ENCODE results near the gene KAZN. TPM values are rescaled to one million over a fixed set of nuclear protein-coding genes. Genes with fewer than 3 reads are reported as not detected.

KAZN gene
- total and polyA plus RNA-seq, 12 donors, result 1.1 to 6.5 (median 1.9) TPM

DNA sequence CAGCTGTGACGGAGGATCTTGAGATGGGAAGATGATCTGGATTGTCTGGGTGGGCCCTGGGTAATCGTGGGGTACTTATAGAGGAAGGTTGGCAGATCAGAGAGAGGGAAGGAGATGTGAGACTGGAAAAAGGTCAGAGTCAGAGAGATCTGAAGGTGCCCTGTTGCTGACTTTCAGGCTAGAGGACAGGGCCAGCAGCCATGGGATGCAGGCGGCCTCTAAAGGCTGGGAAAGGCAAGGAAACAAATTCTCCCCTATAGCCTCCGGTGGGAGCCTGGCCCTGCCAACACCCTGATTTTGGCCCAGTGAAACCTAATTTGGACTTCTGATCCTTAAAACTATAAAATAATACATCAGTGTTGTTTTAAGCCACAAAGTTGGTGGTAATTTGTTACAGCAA lies 401.5 kb downstream of the KAZN start:
- intact Hi-C loops (cut with DNase I), result no loop called here
- Histone ChIP-seq H3K9me3 (no peaks in the 10 kb centered on the region), H3K4me3 (no peak overlapping the region), H3K36me3 (no peaks in the 10 kb centered on the region), H3K27me3 (no peaks in the 10 kb centered on the region), H3K27ac (no peak overlapping the region), H3K4me1 (peaks cover 0 to 11% (median 0%) of the 10 kb centered on the region in 9 donors)
- 95 to 97% methylated on average over 4 of the region's 4 CpGs for whole genome bisulfite sequencing, 2 donors
- DNase-seq (no peak), ATAC-seq (no peak)
- TF ChIP-seq, protein P1, sequence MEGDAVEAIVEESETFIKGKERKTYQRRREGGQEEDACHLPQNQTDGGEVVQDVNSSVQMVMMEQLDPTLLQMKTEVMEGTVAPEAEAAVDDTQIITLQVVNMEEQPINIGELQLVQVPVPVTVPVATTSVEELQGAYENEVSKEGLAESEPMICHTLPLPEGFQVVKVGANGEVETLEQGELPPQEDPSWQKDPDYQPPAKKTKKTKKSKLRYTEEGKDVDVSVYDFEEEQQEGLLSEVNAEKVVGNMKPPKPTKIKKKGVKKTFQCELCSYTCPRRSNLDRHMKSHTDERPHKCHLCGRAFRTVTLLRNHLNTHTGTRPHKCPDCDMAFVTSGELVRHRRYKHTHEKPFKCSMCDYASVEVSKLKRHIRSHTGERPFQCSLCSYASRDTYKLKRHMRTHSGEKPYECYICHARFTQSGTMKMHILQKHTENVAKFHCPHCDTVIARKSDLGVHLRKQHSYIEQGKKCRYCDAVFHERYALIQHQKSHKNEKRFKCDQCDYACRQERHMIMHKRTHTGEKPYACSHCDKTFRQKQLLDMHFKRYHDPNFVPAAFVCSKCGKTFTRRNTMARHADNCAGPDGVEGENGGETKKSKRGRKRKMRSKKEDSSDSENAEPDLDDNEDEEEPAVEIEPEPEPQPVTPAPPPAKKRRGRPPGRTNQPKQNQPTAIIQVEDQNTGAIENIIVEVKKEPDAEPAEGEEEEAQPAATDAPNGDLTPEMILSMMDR (IDR thresholded peaks at IDR 0.05), result no peak

DNA sequence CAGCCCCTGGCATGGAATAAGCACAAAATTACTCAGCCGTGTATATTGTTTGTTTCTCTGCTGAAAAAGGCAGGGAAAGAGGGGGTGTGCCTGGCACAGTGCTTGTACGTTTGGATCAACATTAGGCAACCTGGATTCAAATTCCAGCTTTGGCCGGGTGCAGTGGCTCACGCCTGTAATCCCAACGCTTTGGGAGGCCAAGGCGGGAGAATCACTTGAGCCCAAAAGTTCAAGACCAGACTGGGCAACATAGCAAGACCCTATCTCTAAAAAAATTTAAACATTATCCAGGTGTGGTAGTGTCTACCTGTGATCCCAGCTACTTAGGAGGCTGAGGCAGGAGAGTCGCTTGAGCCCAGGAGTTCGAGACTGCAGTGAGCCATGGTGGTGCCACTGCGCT lies 402.2 kb downstream of the KAZN start:
- H3K4me1 ChIP-seq, result peaks cover 0 to 11% (median 0%) of the 10 kb centered on the region in 9 donors
- DNase-seq (no peak), ATAC-seq (no peak)
- no peak overlapping the region for H3K4me3 ChIP-seq
- H3K9me3 ChIP-seq, result no peaks in the 10 kb centered on the region
- intact Hi-C loops (cut with DNase I), result no loop called here
- 92 to 94% methylated on average over 9 of the region's 9 CpGs for WGBS, 2 donors
- TF ChIP-seq, protein P1 (IDR thresholded peaks at IDR 0.05), result no peak
- no peaks in the 10 kb centered on the region for H3K36me3 ChIP-seq
- H3K27me3 ChIP-seq, result no peaks in the 10 kb centered on the region
- H3K27ac ChIP-seq, result no peak overlapping the region

DNA sequence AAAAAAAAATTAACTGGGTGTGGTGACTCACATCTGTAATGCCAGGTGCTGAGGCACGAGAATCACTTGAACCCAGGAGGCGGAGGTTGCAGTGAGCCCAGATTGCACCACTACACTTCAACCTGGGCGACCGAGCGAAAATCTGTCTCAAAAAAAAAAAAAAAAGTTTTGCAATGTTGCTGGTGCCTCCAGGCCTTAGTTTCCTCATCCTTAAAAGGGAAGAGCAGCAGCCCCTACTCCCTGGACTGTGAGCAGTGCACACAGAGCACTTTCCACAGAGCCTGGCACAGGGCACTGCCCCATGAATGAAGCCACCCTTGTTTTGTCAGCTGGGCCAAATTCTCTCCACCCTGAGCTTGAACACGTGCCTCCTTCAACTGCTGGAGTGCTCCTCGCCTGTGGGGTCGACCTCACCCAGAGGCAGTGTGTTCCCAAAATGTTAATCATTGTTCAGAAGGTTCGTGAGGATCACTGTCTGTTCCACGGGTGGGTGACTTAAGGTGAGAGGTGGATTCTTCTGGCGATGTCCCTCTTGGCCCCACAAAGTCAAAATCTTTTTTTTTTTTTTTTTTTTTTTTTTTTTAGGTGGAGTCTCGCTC lies 402.9 kb downstream of the KAZN start:
- no peak overlapping the region for H3K4me3 ChIP-seq
- H3K27ac ChIP-seq, result no peak overlapping the region
- H3K27me3 ChIP-seq, result no peaks in the 10 kb centered on the region
- ATAC-seq, result no peak
- H3K9me3 ChIP-seq, result no peaks in the 10 kb centered on the region
- no peak for DNase-seq
- TF ChIP-seq, protein P1 (IDR thresholded peaks at IDR 0.05), result no peak
- H3K36me3 ChIP-seq, result no peaks in the 10 kb centered on the region
- 91 to 93% methylated on average over 11 of the region's 12 CpGs for WGBS, 2 donors
- H3K4me1 ChIP-seq, result peaks cover 0 to 10% (median 0%) of the 10 kb centered on the region in 9 donors
- intact Hi-C loops (cut with DNase I), result no loop called here

DNA sequence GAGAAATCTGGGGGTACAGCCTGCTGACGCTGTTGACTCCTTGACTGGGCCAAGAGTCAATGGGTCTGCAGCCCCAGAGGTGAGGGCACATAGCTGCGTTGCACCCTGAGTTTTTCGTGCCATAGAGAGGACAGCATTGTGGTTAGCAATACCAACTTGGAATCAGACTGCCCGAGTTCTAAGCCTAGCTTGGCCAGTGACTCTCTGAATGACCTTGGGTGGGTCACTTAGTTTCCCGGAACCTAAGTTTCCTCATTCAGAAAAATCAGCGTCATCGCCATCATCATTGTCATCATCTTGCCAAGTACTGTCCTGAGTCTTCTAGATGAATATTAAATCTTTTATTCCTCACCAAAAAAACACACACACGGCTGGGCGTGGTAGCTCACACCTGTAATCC lies 403.8 kb downstream of the KAZN start:
- no peaks in the 10 kb centered on the region for H3K36me3 ChIP-seq
- no peak overlapping the region for H3K4me3 ChIP-seq
- intact Hi-C loops (cut with DNase I), result no loop called here
- ATAC-seq (no peak), DNase-seq (no peak)
- TF ChIP-seq, protein P1 (IDR thresholded peaks at IDR 0.05), result no peak
- WGBS, 2 donors, result 88 to 90% methylated on average over 9 of the region's 9 CpGs
- no peaks in the 10 kb centered on the region for H3K27me3 ChIP-seq
- no peaks in the 10 kb centered on the region for H3K9me3 ChIP-seq
- H3K4me1 ChIP-seq, result peaks cover 0 to 13% (median 2%) of the 10 kb centered on the region in 9 donors
- H3K27ac ChIP-seq, result no peak overlapping the region
